CD4-positive, CD25-positive, alpha-beta regulatory T cell (primary cell): ENCODE data around the gene BSG. TPM values are rescaled to one million over a fixed set of nuclear protein-coding genes. Genes with fewer than 3 reads are reported as not detected.

Experiments used
- ATAC-seq, 2 donors: fragments of 150-1000 bp; cut with Tn5 transposase; one replicate each; pipeline ENCODE4 v1.10.0; 2021; ENCODE audit warnings: low read depth in 2 of 2, moderate number of reproducible peaks in 2 of 2, moderate library complexity in 1 of 2
- DNase-seq, 3 donors: peaks; one replicate each; pipeline versions ENCODE4 v3.0.0 to v3.0.0-alpha.2; 2012 to 2022; ENCODE audit warnings: mixed read lengths in 1 of 3
- H3K27ac ChIP-seq: one replicate; pipeline ENCODE4 v1.7.0; 2013; ENCODE audit warnings: mild to moderate bottlenecking, low read length; ENCODE audit not compliant: insufficient read depth, poor library complexity, severe bottlenecking
- H3K27me3 ChIP-seq: one replicate; pipeline ENCODE4 v1.7.0; 2013; ENCODE audit warnings: low read length; ENCODE audit not compliant: control insufficient read depth, insufficient read depth
- H3K36me3 ChIP-seq: one replicate; pipeline ENCODE4 v1.7.0; 2013; ENCODE audit warnings: mild to moderate bottlenecking, low read length, moderate library complexity; ENCODE audit not compliant: control insufficient read depth, insufficient read depth
- H3K4me1 ChIP-seq: 2 replicates; pipeline ENCODE4 v1.7.0; 2013; ENCODE audit warnings: mild to moderate bottlenecking, low read length; ENCODE audit not compliant: insufficient read depth, control insufficient read depth, poor library complexity, severe bottlenecking
- H3K4me3 ChIP-seq: one replicate; pipeline ENCODE4 v1.7.0; 2013; ENCODE audit warnings: low read depth, mild to moderate bottlenecking, low read length, moderate library complexity
- H3K9me3 ChIP-seq, 2 experiments: 1 replicate in 1 of 2; 2 replicates in 1 of 2; pipeline ENCODE4 v1.7.0; 2013; ENCODE audit warnings: low read length in 2 of 2, mild to moderate bottlenecking in 1 of 2, moderate library complexity in 1 of 2; ENCODE audit not compliant: control insufficient read depth in 2 of 2
- H3K27ac Mint-ChIP-seq, 3 donors: one replicate each; pipeline ENCODE4 v1.8.0; 2020 to 2022; ENCODE audit warnings: mild to moderate bottlenecking in 3 of 3, mixed read lengths in 3 of 3, moderate library complexity in 2 of 3
- H3K27me3 Mint-ChIP-seq: one replicate; pipeline ENCODE4 v1.8.0; 2022; ENCODE audit warnings: mild to moderate bottlenecking, mixed read lengths
- H3K36me3 Mint-ChIP-seq: one replicate; pipeline ENCODE4 v1.8.0; 2020; ENCODE audit warnings: mixed read lengths
- H3K4me1 Mint-ChIP-seq, 4 donors: one replicate each; pipeline ENCODE4 v1.8.0; 2020 to 2022; ENCODE audit warnings: mixed read lengths in 4 of 4, mild to moderate bottlenecking in 1 of 4
- H3K4me3 Mint-ChIP-seq, 4 donors: one replicate each; pipeline ENCODE4 v1.8.0; 2020 to 2022; ENCODE audit warnings: mild to moderate bottlenecking in 4 of 4, mixed read lengths in 4 of 4, moderate library complexity in 3 of 4
- H3K9me3 Mint-ChIP-seq, 7 donors: one replicate each; pipeline ENCODE4 v1.8.0; 2020 to 2022; ENCODE audit warnings: mixed read lengths in 7 of 7, mild to moderate bottlenecking in 3 of 7, moderate library complexity in 2 of 7
- polyA plus RNA-seq, 4 donors: library from polyadenylated mRNA; unstranded; fragments of 300-500 nt; fragmentation: Illumina TruSeq; gene quantifications; one replicate each; pipeline ENCODE4 v1.2.3, GENCODE V29; 2021
- total RNA-seq: library from RNA; stranded (reverse); gene quantifications from one replicate; pipeline ENCODE4 v1.2.3, GENCODE V29; 2022

The BSG gene
- total and polyA plus RNA-seq, 5 donors from 2014 or later = 132 to 338 (median 297) TPM

DNA sequence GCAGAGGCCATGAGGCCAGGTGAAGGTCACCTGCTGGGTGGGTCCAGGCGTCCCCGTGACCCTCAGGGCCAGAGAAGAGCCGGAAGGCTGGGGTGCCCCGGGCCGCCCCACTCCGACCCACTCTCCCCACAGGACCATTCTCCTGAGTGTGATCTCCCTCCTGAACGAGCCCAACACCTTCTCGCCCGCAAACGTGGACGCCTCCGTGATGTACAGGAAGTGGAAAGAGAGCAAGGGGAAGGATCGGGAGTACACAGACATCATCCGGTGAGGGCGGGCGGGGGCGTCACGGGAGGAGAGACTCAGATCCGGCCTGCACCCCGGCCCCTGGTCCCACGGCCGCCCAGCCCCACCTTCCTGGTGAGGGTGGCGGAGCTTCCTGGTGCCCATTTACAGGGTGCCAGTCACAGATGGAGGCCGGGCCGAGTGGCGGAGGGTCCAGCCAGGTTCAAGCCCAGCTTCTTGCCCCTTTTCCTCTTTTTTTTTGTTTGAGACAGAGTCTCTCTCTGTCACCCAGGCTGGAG, 35.5 kb upstream of the BSG start:
- H3K36me3 ChIP-seq = peaks cover 23% of the 10 kb centered on the region

DNA sequence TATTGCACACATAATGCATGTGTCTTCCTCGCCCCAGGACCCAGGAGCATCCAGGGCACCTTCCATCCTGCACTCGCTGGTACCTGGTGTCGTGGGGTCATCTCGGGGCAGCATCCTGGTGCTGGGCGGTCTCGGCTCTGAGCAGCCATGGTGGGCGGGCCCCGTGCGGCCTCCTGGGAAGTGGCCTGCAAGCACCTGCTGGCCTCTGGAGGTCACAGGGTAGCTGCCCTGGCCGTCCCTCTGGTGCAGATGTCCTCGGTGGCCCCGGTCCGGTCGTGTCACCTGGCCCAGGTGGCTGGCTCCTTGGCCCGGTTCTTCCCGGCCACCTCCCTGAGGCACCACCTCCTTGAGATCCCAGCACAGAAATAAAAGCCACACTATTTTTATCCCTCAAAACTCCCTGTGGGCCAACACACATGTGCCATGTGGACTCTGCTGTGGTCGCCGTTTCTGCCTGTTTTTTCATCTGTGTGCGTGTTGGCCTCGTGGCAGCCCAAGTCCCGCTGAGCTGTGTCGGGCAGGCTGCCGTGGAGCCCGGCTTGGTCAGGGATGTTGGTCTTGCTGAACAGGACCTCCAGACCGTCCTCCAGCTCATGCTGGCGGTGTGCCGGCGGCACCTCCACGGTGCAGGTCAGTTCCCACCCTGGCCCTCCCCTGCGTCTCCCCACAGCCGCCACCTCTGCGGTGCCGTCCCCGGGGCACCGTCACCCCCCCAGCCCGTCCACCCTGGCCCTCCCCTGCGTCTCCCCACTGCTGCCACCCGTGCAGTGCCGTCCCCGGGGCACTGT, 33.6 kb upstream of the BSG start:
- Mint-ChIP-seq H3K4me1 (peaks cover 0 to 20% (median 6%) of the 10 kb centered on the region in 4 donors), H3K36me3 (peaks cover 5% of the 10 kb centered on the region), H3K4me3 (no peak overlapping the region), H3K27ac (no peak overlapping the region), H3K27me3 (no peaks in the 10 kb centered on the region), H3K9me3 (no peaks in the 10 kb centered on the region)
- Histone ChIP-seq H3K4me3 (no peak overlapping the region), H3K27ac (no peak overlapping the region), H3K36me3 (peaks cover 30% of the 10 kb centered on the region), H3K9me3 (no peaks in the 10 kb centered on the region), H3K27me3 (no peaks in the 10 kb centered on the region), H3K4me1 (peaks cover 10% of the 10 kb centered on the region)
- DNase-seq = no peak
- no peak for ATAC-seq

More for the DNA sequence above, 35.5 kb upstream of the BSG start:
- H3K9me3 ChIP-seq = no peaks in the 10 kb centered on the region
- Mint-ChIP-seq H3K36me3 (peaks cover 5% of the 10 kb centered on the region), H3K9me3 (no peaks in the 10 kb centered on the region), H3K4me3 (no peak overlapping the region), H3K27me3 (no peaks in the 10 kb centered on the region), H3K27ac (no peak overlapping the region), H3K4me1 (peaks cover 0 to 23% (median 6%) of the 10 kb centered on the region in 4 donors)
- ATAC-seq = no peak
- no peaks in the 10 kb centered on the region for H3K27me3 ChIP-seq
- H3K27ac ChIP-seq = no peak overlapping the region
- DNase-seq = no peak
- H3K4me1 ChIP-seq = peaks cover 18% of the 10 kb centered on the region
- H3K4me3 ChIP-seq = no peak overlapping the region

DNA sequence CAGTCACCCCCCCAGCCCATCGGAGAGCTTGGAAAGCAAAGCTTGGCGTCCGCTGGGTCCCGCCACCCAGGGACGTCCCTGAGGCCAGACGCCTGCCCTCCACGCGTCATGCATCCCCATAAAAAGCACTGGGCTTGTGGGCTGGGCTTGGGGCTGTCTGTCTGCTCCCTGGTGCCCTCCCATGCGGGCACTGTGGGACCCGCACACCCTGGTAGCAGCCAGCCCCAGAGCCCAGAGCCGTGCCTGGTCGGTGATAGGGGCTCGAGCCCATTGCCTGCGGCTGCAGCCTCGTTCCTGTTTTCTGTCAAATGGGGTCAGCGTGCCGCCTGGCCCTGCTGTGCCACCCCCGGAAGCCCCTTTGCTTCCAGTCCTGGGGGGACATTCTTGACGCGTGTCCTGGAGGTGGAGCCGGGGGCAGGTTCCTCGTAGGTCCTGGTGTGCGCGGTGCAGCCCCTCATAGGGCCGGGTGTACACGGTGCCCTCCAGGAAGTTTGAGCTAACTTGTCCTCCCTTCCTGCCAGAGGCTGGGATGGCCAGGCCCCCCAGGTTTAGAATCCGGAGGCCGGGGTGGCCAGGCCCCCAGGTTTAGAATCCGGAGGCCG, 32.9 kb upstream of the BSG start:
- Histone ChIP-seq H3K4me1 (peaks cover 14% of the 10 kb centered on the region), H3K4me3 (no peak overlapping the region), H3K27ac (no peak overlapping the region), H3K36me3 (peaks cover 30% of the 10 kb centered on the region), H3K27me3 (no peaks in the 10 kb centered on the region), H3K9me3 (no peaks in the 10 kb centered on the region)
- H3K36me3 Mint-ChIP-seq = peaks cover 5% of the 10 kb centered on the region
- no peaks in the 10 kb centered on the region for H3K9me3 Mint-ChIP-seq
- ATAC-seq (no peak), DNase-seq (no peak)
- H3K27ac Mint-ChIP-seq = no peak overlapping the region
- no peak overlapping the region for H3K4me3 Mint-ChIP-seq
- H3K27me3 Mint-ChIP-seq = no peaks in the 10 kb centered on the region
- H3K4me1 Mint-ChIP-seq = peaks cover 0 to 24% (median 6%) of the 10 kb centered on the region in 4 donors

DNA sequence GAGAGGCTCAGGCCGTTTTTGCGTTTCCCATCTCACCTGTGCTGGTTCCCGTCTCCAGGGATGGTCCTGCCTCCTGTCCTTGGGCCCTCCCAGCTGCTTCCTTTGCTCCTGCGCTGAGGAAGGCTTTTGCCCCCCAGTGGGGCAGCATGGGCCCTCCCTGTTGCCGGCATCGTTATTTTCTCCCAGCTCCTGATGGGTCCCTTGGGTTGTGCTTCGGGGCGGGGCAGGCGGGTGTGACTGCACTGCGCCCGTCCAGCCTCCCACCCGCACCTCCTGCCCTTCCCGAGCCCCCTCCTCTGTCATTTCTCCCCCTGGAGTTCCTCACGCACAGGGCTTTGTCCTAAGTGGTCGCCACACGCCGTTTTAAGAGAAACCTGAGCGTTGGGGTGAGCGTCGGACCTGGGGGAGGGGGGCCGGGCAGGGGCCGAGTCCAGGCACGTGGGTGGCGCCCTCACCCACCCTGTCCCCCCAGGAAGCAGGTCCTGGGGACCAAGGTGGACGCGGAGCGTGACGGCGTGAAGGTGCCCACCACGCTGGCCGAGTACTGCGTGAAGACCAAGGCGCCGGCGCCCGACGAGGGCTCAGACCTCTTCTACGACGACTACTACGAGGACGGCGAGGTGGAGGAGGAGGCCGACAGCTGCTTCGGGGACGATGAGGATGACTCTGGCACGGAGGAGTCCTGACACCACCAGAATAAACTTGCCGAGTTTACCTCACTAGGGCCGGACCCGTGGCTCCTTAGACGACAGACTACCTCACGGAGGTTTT, 31.3 kb upstream of the BSG start:
- Histone ChIP-seq H3K9me3 (no peaks in the 10 kb centered on the region), H3K4me1 (peaks cover 20% of the 10 kb centered on the region), H3K27me3 (no peaks in the 10 kb centered on the region), H3K27ac (no peak overlapping the region), H3K36me3 (peaks cover 30% of the 10 kb centered on the region), H3K4me3 (no peak overlapping the region)
- Mint-ChIP-seq H3K4me1 (peaks cover 0 to 29% (median 6%) of the 10 kb centered on the region in 4 donors), H3K27me3 (no peaks in the 10 kb centered on the region), H3K9me3 (no peaks in the 10 kb centered on the region), H3K36me3 (peaks cover 5% of the 10 kb centered on the region), H3K4me3 (no peak overlapping the region), H3K27ac (no peak overlapping the region)
- DNase-seq (no peak), ATAC-seq (no peak)

DNA sequence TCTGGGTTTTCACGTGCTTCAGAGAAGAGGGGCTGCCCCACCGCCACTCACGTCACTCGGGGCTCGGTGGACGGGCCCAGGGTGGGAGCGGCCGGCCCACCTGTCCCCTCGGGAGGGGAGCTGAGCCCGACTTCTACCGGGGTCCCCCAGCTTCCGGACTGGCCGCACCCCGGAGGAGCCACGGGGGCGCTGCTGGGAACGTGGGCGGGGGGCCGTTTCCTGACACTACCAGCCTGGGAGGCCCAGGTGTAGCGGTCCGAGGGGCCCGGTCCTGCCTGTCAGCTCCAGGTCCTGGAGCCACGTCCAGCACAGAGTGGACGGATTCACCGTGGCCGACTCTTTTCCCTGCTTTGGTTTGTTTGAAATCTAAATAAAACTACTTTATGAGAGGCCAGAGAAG, 30.7 kb upstream of the BSG start:
- Histone ChIP-seq H3K27ac (no peak overlapping the region), H3K4me3 (no peak overlapping the region), H3K4me1 (peaks cover 20% of the 10 kb centered on the region), H3K36me3 (peaks cover 23% of the 10 kb centered on the region), H3K27me3 (no peaks in the 10 kb centered on the region), H3K9me3 (no peaks in the 10 kb centered on the region)
- no peak for ATAC-seq
- Mint-ChIP-seq H3K9me3 (no peaks in the 10 kb centered on the region), H3K4me1 (peaks cover 0 to 29% (median 6%) of the 10 kb centered on the region in 4 donors), H3K27ac (no peak overlapping the region), H3K36me3 (peaks cover 5% of the 10 kb centered on the region), H3K4me3 (peak overlapping the region in 1 of 4 donors; percentile 15), H3K27me3 (no peaks in the 10 kb centered on the region)
- no peak for DNase-seq

DNA sequence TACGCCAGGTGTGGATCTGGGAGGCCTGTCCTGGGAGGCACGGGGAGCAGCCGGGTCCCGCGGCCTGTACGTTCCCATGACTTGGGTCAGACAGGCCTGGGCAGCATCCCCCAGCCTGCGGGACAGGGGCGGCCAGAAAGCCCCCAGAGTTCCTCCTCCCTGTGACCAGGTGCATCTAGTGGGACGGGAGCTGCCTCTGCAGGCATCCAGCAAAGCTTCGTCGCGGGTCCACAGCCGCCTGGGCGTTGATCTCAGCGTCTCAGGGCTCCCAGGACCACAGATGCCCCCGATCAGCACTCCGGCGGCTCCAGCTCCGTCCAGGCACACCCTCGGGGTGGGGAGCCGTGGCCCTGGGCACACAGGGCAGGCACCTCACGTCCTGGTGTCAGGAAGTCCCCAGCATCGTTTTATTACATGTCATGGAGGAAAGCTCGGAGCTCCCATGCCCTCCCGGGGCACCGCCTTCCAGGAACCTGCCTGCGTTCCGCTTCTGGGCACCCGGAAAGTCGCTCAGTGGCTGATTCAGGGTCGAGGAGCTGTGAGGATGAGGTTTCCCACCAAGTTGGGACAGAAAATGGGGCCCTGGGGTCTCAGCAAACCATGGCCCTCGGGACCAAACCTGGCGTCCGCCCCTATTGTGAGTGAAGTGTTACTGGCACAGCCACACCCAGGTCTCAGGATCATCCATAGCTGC, 30.1 kb upstream of the BSG start:
- Mint-ChIP-seq H3K4me1 (peaks cover 0 to 29% (median 6%) of the 10 kb centered on the region in 4 donors), H3K36me3 (peaks cover 5% of the 10 kb centered on the region), H3K4me3 (peak overlapping the region in 1 of 4 donors; percentile 15), H3K27ac (no peak overlapping the region), H3K27me3 (no peaks in the 10 kb centered on the region), H3K9me3 (no peaks in the 10 kb centered on the region)
- no peak for ATAC-seq
- Histone ChIP-seq H3K27me3 (no peaks in the 10 kb centered on the region), H3K27ac (no peak overlapping the region), H3K36me3 (peaks cover 19% of the 10 kb centered on the region), H3K4me1 (peaks cover 20% of the 10 kb centered on the region), H3K9me3 (no peaks in the 10 kb centered on the region), H3K4me3 (no peak overlapping the region)
- DNase-seq = no peak

DNA sequence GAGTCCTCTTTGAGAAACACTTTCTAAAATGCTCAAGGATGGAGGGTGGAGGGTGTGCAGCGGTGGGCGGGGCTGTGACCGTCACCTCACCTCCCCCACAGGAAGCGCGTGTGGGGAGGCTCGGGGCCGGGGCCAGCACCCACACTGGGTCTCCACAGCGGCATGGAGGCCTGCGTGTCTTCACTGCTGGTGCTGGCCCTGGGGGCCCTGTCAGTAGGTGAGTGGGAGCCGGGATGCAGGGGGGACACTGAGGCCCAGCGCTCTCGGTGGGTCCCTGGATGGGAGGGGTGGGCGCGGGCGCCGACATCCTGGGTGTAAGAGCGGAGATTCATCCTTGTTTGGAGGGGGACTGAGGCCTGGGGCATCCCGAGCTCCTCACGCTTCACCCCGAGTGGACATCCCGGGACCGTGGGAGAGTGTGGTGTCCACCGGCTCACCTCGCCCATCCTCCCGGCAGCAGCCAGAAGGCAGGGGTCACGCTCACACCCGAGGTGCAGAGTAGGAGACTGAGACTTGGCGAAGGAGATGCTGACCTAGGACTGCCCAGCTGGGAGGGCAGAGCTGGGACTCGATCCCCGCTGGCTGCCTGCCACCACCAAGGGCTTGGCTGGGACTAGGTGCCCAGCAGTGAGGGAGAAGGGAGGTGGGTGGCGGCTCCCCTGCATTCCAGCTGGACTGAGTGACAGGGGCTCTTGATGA, 28.3 kb upstream of the BSG start, which contains the start of gene GZMM:
Gene GZMM (plus strand): TSS at position 144 of the 699 bp plus-strand sequence. CDS start 19 bp downstream, at position 163.
- H3K4me1 ChIP-seq = peaks cover 20% of the 10 kb centered on the region
- H3K27ac ChIP-seq = peak within 1 kb of the TSS; percentile 67
- H3K4me3 ChIP-seq = peak within 1 kb of the TSS; percentile 19
- peak within 1 kb of the TSS; percentile 60 to 90 (median 75) for H3K27ac Mint-ChIP-seq
- H3K4me3 Mint-ChIP-seq = peak within 1 kb of the TSS; percentile 83 to 89 (median 87)
- H3K27me3 ChIP-seq = no peaks in the 10 kb centered on the region
- H3K36me3 ChIP-seq = peaks cover 8% of the 10 kb centered on the region
- no peaks in the 10 kb centered on the region for H3K27me3 Mint-ChIP-seq
- H3K9me3 Mint-ChIP-seq = no peaks in the 10 kb centered on the region
- peaks cover 0 to 24% (median 5%) of the 10 kb centered on the region in 4 donors for H3K4me1 Mint-ChIP-seq
- DNase-seq = peak; percentile 47 to 86 (median 80)
- ATAC-seq = peak; percentile 97 to 98
- H3K36me3 Mint-ChIP-seq = no peaks in the 10 kb centered on the region
- no peaks in the 10 kb centered on the region for H3K9me3 ChIP-seq
